Measurements from ENCODE around the gene STAC3. TPM values are rescaled to one million over a fixed set of nuclear protein-coding genes. Genes with fewer than 3 reads are reported as not detected.

Gene STAC3
- total RNA-seq, 4 donors from 2014 or later, result 459 to 1,596 (median 855) TPM

DNA sequence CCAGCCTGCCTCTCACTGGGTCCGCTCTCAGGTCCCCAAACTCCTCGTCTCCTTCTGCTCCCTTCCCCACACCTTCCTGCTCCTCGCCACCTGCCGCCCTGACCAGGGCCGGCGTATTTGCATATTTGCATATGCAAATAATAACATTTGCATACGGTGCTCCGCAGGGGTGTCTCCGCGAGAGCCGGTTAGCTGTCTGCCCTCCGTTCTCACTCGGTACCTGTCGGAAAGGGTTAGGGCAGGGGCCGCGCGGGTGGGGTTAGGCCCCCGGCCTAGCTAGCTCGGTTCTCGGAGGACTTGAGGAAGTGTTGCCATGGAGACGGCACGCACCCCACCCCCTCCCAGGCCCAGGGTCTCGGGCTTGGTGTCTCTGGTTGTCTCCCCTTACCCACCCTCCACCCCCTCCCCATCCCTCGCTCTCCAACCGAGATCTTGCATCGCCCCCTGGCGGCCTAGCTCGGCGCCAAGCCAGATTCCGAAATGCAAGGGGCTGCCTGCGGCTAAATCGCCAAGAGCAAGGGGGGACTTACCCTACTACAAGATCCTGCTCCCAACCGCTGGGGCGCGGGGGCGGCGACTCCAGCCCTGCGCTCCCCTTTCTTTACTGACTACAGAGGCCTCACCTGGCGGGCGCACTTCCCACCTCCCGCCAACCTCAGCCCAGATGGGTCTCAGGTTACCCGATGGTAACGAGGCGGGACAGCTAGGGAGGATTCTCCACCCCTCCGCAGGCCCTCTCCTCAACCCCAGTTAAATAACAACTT, 8.1 kb downstream of the STAC3 start:
- H3K36me3 ChIP-seq, result peaks cover 0 to 30% of the 10 kb centered on the region in 2 donors
- TF ChIP-seq, protein P1, sequence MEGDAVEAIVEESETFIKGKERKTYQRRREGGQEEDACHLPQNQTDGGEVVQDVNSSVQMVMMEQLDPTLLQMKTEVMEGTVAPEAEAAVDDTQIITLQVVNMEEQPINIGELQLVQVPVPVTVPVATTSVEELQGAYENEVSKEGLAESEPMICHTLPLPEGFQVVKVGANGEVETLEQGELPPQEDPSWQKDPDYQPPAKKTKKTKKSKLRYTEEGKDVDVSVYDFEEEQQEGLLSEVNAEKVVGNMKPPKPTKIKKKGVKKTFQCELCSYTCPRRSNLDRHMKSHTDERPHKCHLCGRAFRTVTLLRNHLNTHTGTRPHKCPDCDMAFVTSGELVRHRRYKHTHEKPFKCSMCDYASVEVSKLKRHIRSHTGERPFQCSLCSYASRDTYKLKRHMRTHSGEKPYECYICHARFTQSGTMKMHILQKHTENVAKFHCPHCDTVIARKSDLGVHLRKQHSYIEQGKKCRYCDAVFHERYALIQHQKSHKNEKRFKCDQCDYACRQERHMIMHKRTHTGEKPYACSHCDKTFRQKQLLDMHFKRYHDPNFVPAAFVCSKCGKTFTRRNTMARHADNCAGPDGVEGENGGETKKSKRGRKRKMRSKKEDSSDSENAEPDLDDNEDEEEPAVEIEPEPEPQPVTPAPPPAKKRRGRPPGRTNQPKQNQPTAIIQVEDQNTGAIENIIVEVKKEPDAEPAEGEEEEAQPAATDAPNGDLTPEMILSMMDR (IDR thresholded peaks at IDR 0.05 in 4 of 5, conservative IDR thresholded peaks at IDR 0.05 in 1 of 5), result peak; percentile 16 to 64 (median 35)
- no peak for TF ChIP-seq POLR2A (IDR thresholded peaks at IDR 0.05)
- no peaks in the 10 kb centered on the region for H3K9me3 ChIP-seq
- H3K4me1 ChIP-seq, result peaks cover 60 to 78% of the 10 kb centered on the region in 2 donors
- ATAC-seq, result peak; percentile 12 to 19
- DNase-seq, result peak in 1 of 2 donors; percentile 59
- intact Hi-C loops (cut with DNase I; ENCODE audit: low total_unique reads), result loop anchor here (2.0 kb wide), 1 partner anchor 210 kb away; no protein-coding TSS in a partner anchor
- in situ Hi-C loops (cut with MboI; ENCODE audit: low sequenced_read_pairs in 4 of 4), result loop anchor here in 1 of 4 donors (10.0 kb wide), 1 partner anchor 192 kb away; the partner anchor contains the start of genes INHBC and R3HDM2
- peaks cover under 1 to 10% (median 6%) of the 10 kb centered on the region in 3 donors for H3K27me3 ChIP-seq
- peak overlapping the region; percentile 26 to 91 (median 77) for H3K27ac ChIP-seq
- peak overlapping the region; percentile 18 to 48 (median 36) for H3K4me3 ChIP-seq

DNA sequence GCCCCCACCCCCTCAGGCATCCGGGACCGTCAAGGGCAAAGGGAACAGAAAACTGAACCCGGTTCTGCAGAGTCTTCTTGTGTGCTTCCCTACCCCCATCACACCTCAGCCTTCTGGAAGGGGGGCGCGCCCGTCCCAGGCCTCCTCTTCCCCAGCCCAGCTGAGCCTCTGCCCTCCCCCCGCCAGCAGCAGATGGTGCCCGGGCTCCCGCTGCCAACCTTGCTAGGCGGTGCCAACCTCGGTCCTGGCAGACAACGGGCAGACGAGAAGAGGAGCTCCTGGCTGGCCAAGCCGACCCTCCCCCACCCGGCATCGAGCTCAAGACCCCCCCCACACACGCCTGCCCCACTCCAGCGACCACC, 8.7 kb downstream of the STAC3 start:
- Histone ChIP-seq H3K27ac (peak overlapping the region; percentile 26 to 91 (median 77)), H3K36me3 (peaks cover 0 to 25% of the 10 kb centered on the region in 2 donors), H3K9me3 (no peaks in the 10 kb centered on the region), H3K4me1 (peaks cover 56 to 74% of the 10 kb centered on the region in 2 donors), H3K27me3 (peaks cover 6 to 14% (median 9%) of the 10 kb centered on the region in 3 donors), H3K4me3 (peak overlapping the region; percentile 18 to 48 (median 36))
- ATAC-seq (peak; percentile 36 to 39), DNase-seq (peak in 1 of 2 donors; percentile 88)
- in situ Hi-C loops (cut with MboI; ENCODE audit: low sequenced_read_pairs in 4 of 4) (loop anchor here in 1 of 4 donors (10.0 kb wide), 1 partner anchor 192 kb away; the partner anchor contains the start of genes INHBC and R3HDM2), intact Hi-C loops (cut with DNase I; ENCODE audit: low total_unique reads) (loop anchor here (2.0 kb wide), 1 partner anchor 210 kb away; no protein-coding TSS in a partner anchor)
- TF ChIP-seq, protein P1 (IDR thresholded peaks at IDR 0.05 in 4 of 5, conservative IDR thresholded peaks at IDR 0.05 in 1 of 5), result no peak
- TF ChIP-seq POLR2A (IDR thresholded peaks at IDR 0.05), result no peak

- Histone ChIP-seq H3K36me3 (peaks cover 0 to 22% of the 10 kb centered on the region in 2 donors), H3K4me3 (no peak overlapping the region), H3K9me3 (no peaks in the 10 kb centered on the region), H3K27ac (peak overlapping the region; percentile 26 to 91 (median 77)), H3K27me3 (peaks cover 10 to 17% (median 16%) of the 10 kb centered on the region in 3 donors), H3K4me1 (peaks cover 53 to 69% of the 10 kb centered on the region in 2 donors)
- DNase-seq, result peak in 1 of 2 donors; percentile 47
- no peak for TF ChIP-seq POLR2A (IDR thresholded peaks at IDR 0.05)
- TF ChIP-seq, protein P1 (IDR thresholded peaks at IDR 0.05 in 4 of 5, conservative IDR thresholded peaks at IDR 0.05 in 1 of 5), result no peak
- ATAC-seq, result peak in 1 of 2 donors; percentile 3
- in situ Hi-C loops (cut with MboI; ENCODE audit: low sequenced_read_pairs in 4 of 4) (loop anchor here in 1 of 4 donors (10.0 kb wide), 1 partner anchor 193 kb away; the partner anchor contains the start of genes INHBC and R3HDM2), intact Hi-C loops (cut with DNase I; ENCODE audit: low total_unique reads) (loop anchor here (2.0 kb wide), 2 partner anchors 21 to 211 kb away; no protein-coding TSS in a partner anchor)
Measured at GRCh38 chr12:57241402-57242310, 9.3 kb downstream of the STAC3 start.

DNA sequence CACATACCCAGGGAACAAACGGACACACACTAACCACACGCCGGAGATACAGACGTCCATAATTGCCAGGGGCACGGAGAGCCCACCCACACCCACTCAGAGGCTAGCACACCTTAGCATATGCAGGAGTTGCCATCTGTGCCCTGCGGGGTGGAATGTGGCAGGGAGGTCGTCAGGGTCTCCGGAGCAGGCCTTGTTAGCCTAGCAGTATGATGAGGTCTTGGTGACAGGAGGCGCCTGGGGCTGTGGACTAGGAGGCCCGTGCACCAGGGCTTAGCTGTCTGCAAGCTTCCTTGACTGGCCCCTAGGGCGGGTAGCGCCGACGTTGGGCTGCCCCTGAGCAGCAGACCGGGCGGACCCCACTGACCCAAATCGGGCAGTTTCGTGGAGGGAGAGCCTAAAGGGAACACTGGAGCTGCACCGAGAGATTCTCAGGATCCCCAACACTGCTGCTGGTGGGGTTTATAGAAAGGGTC, 10.0 kb downstream of the STAC3 start:
- in situ Hi-C loops (cut with MboI; ENCODE audit: low sequenced_read_pairs in 4 of 4), result loop anchor here in 1 of 4 donors (10.0 kb wide), 1 partner anchor 194 kb away; the partner anchor contains the start of genes INHBC and R3HDM2
- TF ChIP-seq, protein P1 (IDR thresholded peaks at IDR 0.05 in 4 of 5, conservative IDR thresholded peaks at IDR 0.05 in 1 of 5), result peak in 1 of 5 experiments; percentile 14
- no peak for TF ChIP-seq POLR2A (IDR thresholded peaks at IDR 0.05)
- Histone ChIP-seq H3K4me1 (peaks cover 46 to 64% of the 10 kb centered on the region in 2 donors), H3K4me3 (peak overlapping the region; percentile 57 to 76 (median 62)), H3K27ac (peak overlapping the region; percentile 14 to 82 (median 32)), H3K27me3 (peaks cover 16 to 21% (median 19%) of the 10 kb centered on the region in 3 donors), H3K36me3 (peaks cover 0 to 16% of the 10 kb centered on the region in 2 donors), H3K9me3 (no peaks in the 10 kb centered on the region)
- ATAC-seq (peak in 1 of 2 donors; percentile 13), DNase-seq (peak in 1 of 2 donors; percentile 51)
- intact Hi-C loops (cut with DNase I; ENCODE audit: low total_unique reads), result loop anchor here (2.0 kb wide), 1 partner anchor 22 kb away; no protein-coding TSS in a partner anchor
